Effector memory CD4-positive, alpha-beta T cell (primary cell): ENCODE results near the gene BIRC2.
"Not testable (repeated sequence)": the region's sequence is repeated elsewhere in the genome, so short reads cannot be mapped to it uniquely, and the experiment has no call there.

Experiments used
- DNase-seq, 3 donors: peaks; one replicate each; pipeline ENCODE4 v3.0.0-alpha.2; 2020
- H3K27ac ChIP-seq: 2 replicates; pipeline ENCODE4 v1.7.0; 2013; ENCODE audit warnings: mild to moderate bottlenecking, low read length, moderate library complexity; ENCODE audit not compliant: insufficient read depth, poor library complexity, severe bottlenecking
- H3K27me3 ChIP-seq: replicated peaks from 2 replicates; pipeline ENCODE4 v1.7.0; 2013; ENCODE audit warnings: mild to moderate bottlenecking, low read length; ENCODE audit not compliant: insufficient read depth, control insufficient read depth, poor library complexity, severe bottlenecking
- H3K36me3 ChIP-seq: 2 replicates; pipeline ENCODE4 v1.7.0; 2013; ENCODE audit warnings: mild to moderate bottlenecking, low read length, moderate library complexity; ENCODE audit not compliant: control insufficient read depth, insufficient read depth
- H3K4me1 ChIP-seq: 2 replicates; pipeline ENCODE4 v1.7.0; 2013; ENCODE audit warnings: low read length, mild to moderate bottlenecking; ENCODE audit not compliant: control insufficient read depth, insufficient read depth, poor library complexity, severe bottlenecking
- H3K4me3 ChIP-seq: 2 replicates; pipeline ENCODE4 v1.7.0; 2013; ENCODE audit warnings: low read length, low read depth, mild to moderate bottlenecking; ENCODE audit not compliant: insufficient read depth, poor library complexity, severe bottlenecking
- H3K9me3 ChIP-seq: 2 replicates; pipeline ENCODE4 v1.7.0; 2013; ENCODE audit warnings: mild to moderate bottlenecking, low read length, moderate library complexity; ENCODE audit not compliant: control insufficient read depth

Gene BIRC2

GRCh38 chr11:102322560-102322959, 24.5 kb upstream of the BIRC2 start:
- H3K4me3 ChIP-seq: no peak overlapping the region
- H3K36me3 ChIP-seq: peaks cover 35% of the 10 kb centered on the region
- no peaks in the 10 kb centered on the region for H3K27me3 ChIP-seq
- no peaks in the 10 kb centered on the region for H3K9me3 ChIP-seq
- H3K27ac ChIP-seq: peak overlapping the region; percentile 54
- DNase-seq: no peak
- peaks cover 20% of the 10 kb centered on the region for H3K4me1 ChIP-seq

GRCh38 chr11:102323542-102324251, 23.3 kb upstream of the BIRC2 start:
- no peaks in the 10 kb centered on the region for H3K27me3 ChIP-seq
- H3K36me3 ChIP-seq: peaks cover 46% of the 10 kb centered on the region
- peaks cover 20% of the 10 kb centered on the region for H3K4me1 ChIP-seq
- peak overlapping the region; percentile 54 for H3K27ac ChIP-seq
- no peaks in the 10 kb centered on the region for H3K9me3 ChIP-seq
- no peak for DNase-seq
- H3K4me3 ChIP-seq: no peak overlapping the region

- Histone ChIP-seq H3K27me3 (no peaks in the 10 kb centered on the region), H3K27ac (peak overlapping the region; percentile 6), H3K9me3 (no peaks in the 10 kb centered on the region), H3K36me3 (peaks cover 57% of the 10 kb centered on the region), H3K4me1 (peaks cover 22% of the 10 kb centered on the region), H3K4me3 (no peak overlapping the region)
- DNase-seq: no peak
These were observed 21.9 kb upstream of the BIRC2 start for GRCh38 chr11:102325088-102325487.

- Histone ChIP-seq H3K4me3 (no peak overlapping the region), H3K27me3 (no peaks in the 10 kb centered on the region), H3K27ac (no peak overlapping the region), H3K36me3 (peaks cover 83% of the 10 kb centered on the region), H3K4me1 (peaks cover 16% of the 10 kb centered on the region), H3K9me3 (no peaks in the 10 kb centered on the region)
- DNase-seq: no peak
These were observed 18.3 kb upstream of the BIRC2 start for GRCh38 chr11:102328748-102329147.

- peaks cover 80% of the 10 kb centered on the region for H3K36me3 ChIP-seq
- no peaks in the 10 kb centered on the region for H3K27me3 ChIP-seq
- H3K4me3 ChIP-seq: no peak overlapping the region
These were observed 16.8 kb upstream of the BIRC2 start for GRCh38 chr11:102330231-102330630.

GRCh38 chr11:102331341-102331740, 15.7 kb upstream of the BIRC2 start:
- no peak for DNase-seq
- Histone ChIP-seq H3K4me1 (peaks cover 4% of the 10 kb centered on the region), H3K9me3 (no peaks in the 10 kb centered on the region), H3K4me3 (no peak overlapping the region), H3K36me3 (peaks cover 82% of the 10 kb centered on the region), H3K27me3 (no peaks in the 10 kb centered on the region), H3K27ac (no peak overlapping the region)

More at GRCh38 chr11:102330231-102330630, 16.8 kb upstream of the BIRC2 start:
- Histone ChIP-seq H3K27ac (peak overlapping the region; percentile 11), H3K4me1 (peaks cover 5% of the 10 kb centered on the region), H3K9me3 (no peaks in the 10 kb centered on the region)
- DNase-seq: no peak

- no peak for DNase-seq
- H3K27ac ChIP-seq: no peak overlapping the region
- no peaks in the 10 kb centered on the region for H3K27me3 ChIP-seq
- H3K4me1 ChIP-seq: peaks cover 4% of the 10 kb centered on the region
- H3K4me3 ChIP-seq: no peak overlapping the region
- H3K9me3 ChIP-seq: no peaks in the 10 kb centered on the region
- H3K36me3 ChIP-seq: peaks cover 82% of the 10 kb centered on the region
These were observed 14.4 kb upstream of the BIRC2 start for GRCh38 chr11:102332611-102332994.

GRCh38 chr11:102338479-102339010, 8.5 kb upstream of the BIRC2 start:
- Histone ChIP-seq H3K4me3 (no peak overlapping the region), H3K27ac (no peak overlapping the region), H3K27me3 (no peaks in the 10 kb centered on the region), H3K4me1 (no peaks in the 10 kb centered on the region), H3K9me3 (no peaks in the 10 kb centered on the region), H3K36me3 (peaks cover 38% of the 10 kb centered on the region)
- no peak for DNase-seq

GRCh38 chr11:102341311-102341710, 5.7 kb upstream of the BIRC2 start:
- H3K4me1 ChIP-seq, H3K27ac ChIP-seq, H3K4me3 ChIP-seq, DNase-seq, H3K27me3 ChIP-seq, H3K9me3 ChIP-seq: not testable (repeated sequence)
- peaks cover 21% of the 10 kb centered on the region for H3K36me3 ChIP-seq

- H3K27ac ChIP-seq: no peak overlapping the region
- DNase-seq: peak; percentile 42 to 54 (median 45)
- H3K27me3 ChIP-seq: no peaks in the 10 kb centered on the region
- H3K4me1 ChIP-seq: peaks cover 6% of the 10 kb centered on the region
- H3K4me3 ChIP-seq: no peak overlapping the region
- H3K9me3 ChIP-seq: no peaks in the 10 kb centered on the region
- H3K36me3 ChIP-seq: peaks cover 16% of the 10 kb centered on the region
These were observed 5.1 kb upstream of the BIRC2 start for GRCh38 chr11:102341844-102342318.
